ENCODE results near the gene TGFA.
A peak's percentile ranks its signal among the peaks of the same experiment; 100 is the strongest.

The TGFA gene

GRCh38 chr2:70552501-70553333 lies 909 bp downstream of the TGFA start:
- DNase-seq: peak in 1 of 2 experiments; percentile 16

- no peak for DNase-seq
These were observed 2.5 kb downstream of the TGFA start for GRCh38 chr2:70551167-70551566.

GRCh38 chr2:70549962-70550361 lies 3.7 kb downstream of the TGFA start:
- DNase-seq: no peak

GRCh38 chr2:70549064-70549710 lies 4.4 kb downstream of the TGFA start:
- no peak for DNase-seq

- DNase-seq: no peak
These were observed 5.4 kb downstream of the TGFA start for GRCh38 chr2:70548233-70548632.

GRCh38 chr2:70546885-70547284 lies 6.7 kb downstream of the TGFA start:
- no peak for DNase-seq

GRCh38 chr2:70546376-70546775 lies 7.2 kb downstream of the TGFA start:
- DNase-seq: no peak

GRCh38 chr2:70541481-70542020 lies 12.1 kb downstream of the TGFA start:
- no peak for DNase-seq

- DNase-seq: no peak
These were observed 15.8 kb downstream of the TGFA start for GRCh38 chr2:70537840-70538239.

- DNase-seq: no peak
These were observed 17.0 kb downstream of the TGFA start for GRCh38 chr2:70536517-70537055.

GRCh38 chr2:70535573-70535972 lies 18.1 kb downstream of the TGFA start:
- no peak for DNase-seq

GRCh38 chr2:70534183-70534836 lies 19.3 kb downstream of the TGFA start:
- no peak for DNase-seq

- no peak for DNase-seq
These were observed 21.2 kb downstream of the TGFA start for GRCh38 chr2:70532244-70532935.

- DNase-seq: no peak
These were observed 22.1 kb downstream of the TGFA start for GRCh38 chr2:70531419-70532086.

GRCh38 chr2:70529610-70530009 lies 24.0 kb downstream of the TGFA start:
- DNase-seq: no peak

- no peak for DNase-seq
These were observed 24.7 kb downstream of the TGFA start for GRCh38 chr2:70528929-70529328.

- DNase-seq: no peak
These were observed 25.4 kb downstream of the TGFA start for GRCh38 chr2:70528276-70528675.

- DNase-seq: no peak
These were observed 26.1 kb downstream of the TGFA start for GRCh38 chr2:70527447-70528080.

- DNase-seq: no peak
These were observed 27.5 kb downstream of the TGFA start for GRCh38 chr2:70526126-70526525.

- no peak for DNase-seq
These were observed 28.6 kb downstream of the TGFA start for GRCh38 chr2:70525032-70525431.
